SIG-M5 treated with dmso at 0.1 percent for 504 hours (cell line): ENCODE results near the gene HNRNPR.
"Not testable (repeated sequence)": the region's sequence is repeated elsewhere in the genome, so short reads cannot be mapped to it uniquely, and the experiment has no call there.

Experiments
- DNase-seq: peaks from one replicate; lab custom pipeline; 2025; ENCODE audit not compliant: unreplicated experiment; lab: John Stamatoyannopoulos, UW

HNRNPR gene

DNA sequence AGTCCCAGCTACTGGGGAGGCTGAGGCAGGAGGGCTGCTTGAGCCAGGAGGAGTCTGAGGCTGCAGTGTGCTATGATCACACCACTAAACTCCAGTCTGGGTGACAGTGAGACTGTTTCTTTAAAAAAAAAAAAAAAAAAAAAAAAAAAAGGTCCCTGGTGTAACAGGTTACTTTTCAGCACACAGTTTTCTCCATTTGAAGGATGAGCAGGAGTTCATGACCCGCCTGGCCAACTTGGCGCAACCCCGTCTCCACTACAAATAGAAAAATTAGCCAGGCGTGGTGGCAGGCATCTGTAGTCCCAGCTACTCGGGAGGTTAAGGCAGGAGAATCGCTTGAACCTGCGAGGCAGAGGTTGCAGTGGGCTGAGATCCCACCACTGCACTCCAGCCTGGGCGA is 12.4 kb downstream of the HNRNPR start:
- DNase-seq, result no peak

- DNase-seq, result no peak
Measured at GRCh38 chr1:23330846-23331245, 13.2 kb downstream of the HNRNPR start.

DNA sequence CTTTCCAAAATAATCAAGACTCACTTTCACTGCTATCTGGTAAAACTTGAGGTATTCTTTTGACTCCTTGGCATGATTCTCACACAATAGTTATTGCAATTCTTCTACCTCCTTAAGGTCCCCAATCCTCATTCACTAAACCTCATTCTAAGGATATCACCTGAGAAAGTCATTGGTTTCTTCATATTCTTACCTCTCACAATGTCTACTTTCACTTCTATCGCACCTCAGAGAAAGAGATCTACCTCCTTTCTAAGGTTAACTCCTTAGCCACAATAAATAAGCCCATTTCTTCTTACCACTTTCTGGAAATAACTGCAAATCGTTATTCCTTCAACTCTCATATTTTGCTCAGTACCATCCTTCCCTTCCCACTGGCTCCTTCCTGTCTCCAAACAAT is 18.7 kb downstream of the HNRNPR start:
- no peak for DNase-seq

DNA sequence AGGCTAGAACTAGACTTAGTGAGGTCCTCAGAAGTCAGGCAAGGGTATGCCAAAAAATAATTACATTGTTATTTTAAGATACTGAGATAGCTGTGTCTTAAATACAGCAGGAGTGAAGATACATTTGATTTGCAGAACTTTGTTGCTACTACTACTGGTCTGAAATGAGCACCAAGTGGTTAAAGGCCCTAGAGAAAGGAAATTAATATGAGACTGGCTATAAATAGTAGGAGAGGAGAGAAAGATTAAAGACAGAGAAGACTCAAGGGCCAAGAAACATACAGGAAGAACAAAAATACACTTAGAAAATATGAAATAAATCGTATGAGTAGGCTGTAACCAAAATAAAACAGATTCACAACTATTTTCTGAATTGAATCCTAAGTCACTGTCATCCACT is 21.3 kb downstream of the HNRNPR start:
- DNase-seq, result no peak

DNA sequence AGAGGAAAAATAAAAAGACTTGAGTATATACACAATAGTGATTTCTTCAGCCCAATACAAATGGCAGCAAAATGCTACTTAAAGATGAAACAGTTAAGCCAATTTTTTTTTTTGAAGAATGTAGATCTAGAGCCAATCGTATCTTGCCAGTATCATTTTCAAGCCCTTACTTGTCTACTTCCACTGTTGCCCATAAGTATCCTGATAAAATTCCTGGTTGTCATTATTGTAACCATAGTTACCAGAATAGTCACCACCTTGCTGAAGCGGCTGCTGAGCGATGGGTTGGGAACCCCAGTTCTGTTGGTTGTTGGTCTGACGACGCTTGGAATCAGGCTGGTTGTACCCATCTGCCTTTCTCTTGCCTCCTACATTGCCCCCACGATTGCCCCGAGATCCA is 33.8 kb downstream of the HNRNPR start:
- not testable (repeated sequence) for DNase-seq

- no peak for DNase-seq
Measured at GRCh38 chr1:23304140-23304620, 39.9 kb downstream of the HNRNPR start.

- no peak for DNase-seq
Measured at GRCh38 chr1:23303524-23303923, 40.6 kb downstream of the HNRNPR start.

DNA sequence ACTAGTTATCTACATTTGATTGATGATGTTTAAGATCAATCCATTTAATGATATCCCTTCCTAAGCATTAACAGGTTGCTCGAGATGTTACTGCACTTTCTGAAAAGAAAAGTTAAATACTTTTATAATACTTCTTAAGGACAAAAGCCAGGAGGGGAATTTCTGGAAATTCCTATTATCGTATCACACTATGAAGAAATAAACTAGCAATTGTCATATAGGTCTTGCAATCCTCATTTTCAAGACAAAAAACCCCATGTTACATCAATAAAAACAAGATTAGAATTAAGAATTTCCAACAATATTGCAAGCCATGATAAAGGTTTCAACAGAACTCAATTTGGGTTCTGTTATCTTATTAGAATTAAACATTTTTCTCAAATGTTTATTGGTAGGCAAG is 47.2 kb downstream of the HNRNPR start:
- DNase-seq, result no peak

DNA sequence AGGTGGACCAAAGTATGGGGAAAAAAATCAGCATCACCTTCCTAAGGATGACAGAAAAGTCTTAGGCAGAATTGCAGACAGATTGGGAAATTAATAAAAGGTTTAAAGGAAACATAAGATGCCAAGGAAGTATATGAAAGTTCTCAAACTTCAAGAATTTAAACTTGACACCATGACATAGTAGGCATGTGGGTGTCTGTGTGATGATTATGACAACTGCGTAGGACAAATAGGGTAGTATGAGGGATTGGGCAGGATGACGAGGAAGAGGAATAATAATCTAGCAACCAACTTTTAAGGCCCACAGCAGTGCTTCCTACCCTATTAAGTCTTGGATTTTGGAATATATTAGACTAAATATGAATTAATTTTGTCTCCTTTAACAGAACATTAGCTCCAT is 52.4 kb downstream of the HNRNPR start:
- no peak for DNase-seq

DNA sequence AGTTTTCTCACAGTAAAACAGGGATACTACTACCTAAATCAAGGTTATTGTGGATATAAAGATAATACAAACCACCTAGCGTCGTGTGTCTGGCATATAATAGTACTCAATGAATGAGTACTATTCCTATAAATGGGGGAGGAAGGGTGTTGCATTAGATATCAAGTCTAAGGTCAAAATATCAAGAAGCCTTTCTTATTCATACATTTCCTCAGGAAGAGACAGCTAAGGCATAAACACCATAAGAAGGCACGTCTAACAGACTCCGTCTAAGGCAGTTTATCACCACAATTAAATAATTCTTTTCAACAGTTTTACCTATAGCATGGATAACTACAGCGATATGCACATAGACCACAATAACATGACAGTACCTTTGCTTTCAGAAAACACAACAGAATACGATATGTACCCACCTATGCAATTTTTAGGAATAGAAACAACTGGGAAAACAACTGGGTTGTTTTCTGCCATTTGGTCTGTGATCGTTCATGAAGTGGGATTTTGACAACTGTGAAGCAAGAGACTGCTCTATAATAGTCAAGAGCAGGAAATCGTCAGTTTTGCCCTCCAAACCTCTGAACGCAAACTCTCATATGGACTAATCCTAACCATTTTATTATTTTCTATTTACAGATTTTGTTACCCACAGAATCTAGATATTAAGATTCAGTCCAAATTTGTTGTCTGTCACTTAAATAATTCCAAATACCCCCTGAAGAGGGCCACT is 53.1 kb downstream of the HNRNPR start:
- DNase-seq, result no peak

- no peak for DNase-seq
Measured at GRCh38 chr1:23288671-23289070, 55.4 kb downstream of the HNRNPR start.

- DNase-seq, result no peak
Measured at GRCh38 chr1:23288201-23288600, 55.9 kb downstream of the HNRNPR start.

GRCh38 chr1:23286401-23286800 is 57.7 kb downstream of the HNRNPR start:
- DNase-seq, result no peak

- DNase-seq, result no peak
Measured at GRCh38 chr1:23283667-23284602, 60.1 kb downstream of the HNRNPR start.

DNA sequence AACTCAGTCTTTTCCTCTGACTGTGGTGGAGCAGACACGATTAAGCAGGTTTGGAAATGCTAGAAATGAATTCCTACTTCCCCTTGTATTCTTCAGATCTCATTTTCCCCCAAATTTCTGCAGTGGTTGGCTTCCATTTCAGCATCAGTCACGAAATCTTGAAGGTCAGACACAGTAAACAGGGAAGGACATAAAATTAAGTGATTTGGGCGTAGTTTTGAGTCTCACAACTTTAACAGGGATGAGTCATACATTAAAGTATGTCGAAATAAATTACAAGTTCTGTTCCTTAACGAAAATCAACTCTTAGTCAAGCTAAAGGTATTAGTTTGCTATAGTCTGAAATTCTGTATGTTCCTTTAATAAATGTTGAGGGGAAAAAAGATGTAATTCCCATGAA is 61.1 kb downstream of the HNRNPR start:
- peak; percentile 68 for DNase-seq

DNA sequence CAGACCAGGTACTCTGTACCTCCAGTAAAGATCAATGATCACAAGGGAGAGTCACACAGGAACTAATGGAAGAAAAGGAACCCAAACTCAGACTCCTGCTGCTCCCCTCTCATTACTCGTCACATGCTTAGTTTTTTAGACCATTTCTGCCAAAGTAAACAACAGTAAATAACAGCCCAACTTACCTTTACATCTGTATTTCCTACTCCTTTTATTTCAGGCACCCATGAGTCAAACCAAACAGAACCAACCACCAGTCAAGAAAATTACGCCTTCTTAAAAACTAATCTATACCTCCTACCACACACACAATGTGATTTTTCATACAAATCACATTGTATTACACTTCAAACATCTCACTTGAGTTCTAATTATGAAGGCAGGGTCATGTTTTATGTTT is 65.4 kb downstream of the HNRNPR start:
- DNase-seq, result no peak

DNA sequence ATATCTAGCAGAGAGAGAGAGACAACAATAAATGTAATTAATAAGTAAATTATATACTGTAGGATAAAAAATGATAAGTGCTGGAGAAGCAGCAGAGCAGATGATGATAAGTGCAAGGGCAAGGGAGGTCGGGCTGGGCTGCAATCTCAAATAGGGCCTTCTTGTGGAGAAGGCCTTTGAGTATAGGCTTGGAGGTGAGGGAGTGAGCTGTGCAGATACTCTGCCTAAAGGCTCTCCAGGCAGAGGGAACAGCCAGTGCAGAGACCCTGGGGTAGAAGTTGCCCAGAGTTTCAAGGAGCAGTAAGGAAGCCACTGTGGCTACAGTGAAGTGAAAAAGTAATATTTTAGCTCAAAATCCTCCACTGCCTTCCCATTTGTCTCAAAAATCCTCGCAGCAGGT is 67.6 kb downstream of the HNRNPR start:
- DNase-seq, result no peak

DNA sequence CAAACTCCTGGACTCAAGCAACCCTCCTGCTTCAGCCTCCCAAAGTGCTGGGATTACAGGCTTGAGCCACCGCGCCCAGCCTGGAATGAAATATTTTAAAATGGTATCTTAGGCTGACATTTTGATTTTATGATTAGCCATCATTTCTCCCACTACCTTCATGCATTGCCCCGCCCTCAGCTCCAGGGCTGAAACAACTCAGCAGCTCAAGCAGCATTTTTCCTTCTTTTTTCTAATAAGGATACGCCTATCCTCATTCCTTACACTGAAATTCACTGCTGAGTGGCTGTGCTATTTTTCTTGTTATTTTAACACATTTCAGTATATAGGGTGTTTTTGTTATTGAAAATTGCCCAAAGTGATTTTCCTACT is 70.0 kb downstream of the HNRNPR start:
- no peak for DNase-seq

- DNase-seq, result no peak
Measured at GRCh38 chr1:23273450-23274133, 70.5 kb downstream of the HNRNPR start.

DNA sequence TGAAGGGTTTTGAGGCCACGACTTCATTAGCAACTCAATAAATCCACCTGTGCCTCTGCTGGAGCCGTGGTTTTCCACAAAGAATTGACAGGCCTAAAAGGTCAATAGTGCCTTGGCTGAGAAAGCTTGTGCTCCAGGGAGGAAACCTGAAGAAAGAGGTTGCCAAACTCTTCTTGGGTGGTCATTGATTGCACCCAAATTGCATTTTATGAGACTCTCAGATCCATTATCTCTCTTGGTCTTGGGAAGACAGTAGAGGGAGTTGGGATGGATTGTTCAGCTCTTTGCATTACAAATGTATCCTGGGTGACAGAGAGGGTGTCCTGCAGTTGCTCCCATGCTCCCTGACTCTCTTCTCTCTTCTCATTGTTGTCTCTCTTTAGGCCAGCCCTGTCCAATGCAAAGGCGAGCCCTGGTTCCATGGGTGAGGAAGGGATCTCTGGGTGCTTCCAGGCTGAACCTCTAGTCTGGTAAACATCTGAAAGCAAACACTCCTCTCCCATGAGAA is 80.7 kb downstream of the HNRNPR start:
- no peak for DNase-seq

- not testable (repeated sequence) for DNase-seq
Measured at GRCh38 chr1:23258082-23258481, 86.0 kb downstream of the HNRNPR start.
